ENCODE data around the gene FUBP1.

DNA sequence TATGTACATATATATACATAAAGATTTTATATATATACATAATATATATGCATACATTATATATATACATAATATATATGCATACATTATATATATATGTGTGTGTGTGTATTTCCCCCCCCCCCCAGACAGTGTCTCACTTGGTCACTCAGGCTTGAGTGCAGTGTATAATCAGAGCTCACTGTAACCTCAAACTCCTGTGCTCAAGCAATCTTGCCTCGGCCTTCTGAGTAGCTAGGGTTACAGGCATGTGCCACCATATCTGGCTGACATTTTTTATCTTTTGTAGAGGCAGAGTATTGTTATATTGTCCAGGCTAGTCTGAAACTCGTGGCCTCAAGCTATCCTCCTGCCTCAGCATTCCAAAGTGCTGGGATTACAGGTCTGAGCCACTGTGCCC, 9.0 kb upstream of the FUBP1 start:
- TF ChIP-seq, protein P1, sequence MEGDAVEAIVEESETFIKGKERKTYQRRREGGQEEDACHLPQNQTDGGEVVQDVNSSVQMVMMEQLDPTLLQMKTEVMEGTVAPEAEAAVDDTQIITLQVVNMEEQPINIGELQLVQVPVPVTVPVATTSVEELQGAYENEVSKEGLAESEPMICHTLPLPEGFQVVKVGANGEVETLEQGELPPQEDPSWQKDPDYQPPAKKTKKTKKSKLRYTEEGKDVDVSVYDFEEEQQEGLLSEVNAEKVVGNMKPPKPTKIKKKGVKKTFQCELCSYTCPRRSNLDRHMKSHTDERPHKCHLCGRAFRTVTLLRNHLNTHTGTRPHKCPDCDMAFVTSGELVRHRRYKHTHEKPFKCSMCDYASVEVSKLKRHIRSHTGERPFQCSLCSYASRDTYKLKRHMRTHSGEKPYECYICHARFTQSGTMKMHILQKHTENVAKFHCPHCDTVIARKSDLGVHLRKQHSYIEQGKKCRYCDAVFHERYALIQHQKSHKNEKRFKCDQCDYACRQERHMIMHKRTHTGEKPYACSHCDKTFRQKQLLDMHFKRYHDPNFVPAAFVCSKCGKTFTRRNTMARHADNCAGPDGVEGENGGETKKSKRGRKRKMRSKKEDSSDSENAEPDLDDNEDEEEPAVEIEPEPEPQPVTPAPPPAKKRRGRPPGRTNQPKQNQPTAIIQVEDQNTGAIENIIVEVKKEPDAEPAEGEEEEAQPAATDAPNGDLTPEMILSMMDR (IDR thresholded peaks at IDR 0.05): no peak
- TF ChIP-seq POLR2A (IDR thresholded peaks at IDR 0.05): no peak
- no peak for TF ChIP-seq EP300 (IDR thresholded peaks at IDR 0.05)
